Endothelial cell (in vitro differentiated cells): ENCODE measurements around the gene NUTF2. TPM values are rescaled to one million over a fixed set of nuclear protein-coding genes. Genes with fewer than 3 reads are reported as not detected.

ENCODE experiments used
- DNase-seq: peaks from one replicate; pipeline ENCODE4 v3.0.0; 2021; ENCODE audit warnings: low spot score
- H3K27ac Mint-ChIP-seq: one replicate; pipeline ENCODE4 v1.8.0; 2021; ENCODE audit warnings: mixed read lengths, inconsistent platforms; ENCODE audit not compliant: unreplicated experiment
- H3K27me3 Mint-ChIP-seq: one replicate; pipeline ENCODE4 v1.8.0; 2021; ENCODE audit warnings: mild to moderate bottlenecking, moderate library complexity, mixed read lengths, inconsistent platforms; ENCODE audit not compliant: unreplicated experiment
- H3K36me3 Mint-ChIP-seq: one replicate; pipeline ENCODE4 v1.8.0; 2021; ENCODE audit warnings: mild to moderate bottlenecking, low read depth, mixed read lengths, inconsistent platforms; ENCODE audit not compliant: unreplicated experiment
- H3K4me1 Mint-ChIP-seq: one replicate; pipeline ENCODE4 v1.8.0; 2021; ENCODE audit warnings: mild to moderate bottlenecking, mixed read lengths, inconsistent platforms; ENCODE audit not compliant: unreplicated experiment
- H3K4me3 Mint-ChIP-seq: one replicate; pipeline ENCODE4 v1.8.0; 2021; ENCODE audit warnings: mild to moderate bottlenecking, mixed read lengths, inconsistent platforms; ENCODE audit not compliant: unreplicated experiment
- H3K9me3 Mint-ChIP-seq: one replicate; pipeline ENCODE4 v1.8.0; 2021; ENCODE audit warnings: mixed read lengths, inconsistent platforms; ENCODE audit not compliant: unreplicated experiment
- CTCF ChIP-seq: fragments of 200-600 bp; sonication (generic); IDR thresholded peaks from one replicate; pipeline ENCODE4 v1.5.0; 2021; ENCODE audit warnings: antibody characterized with exemption; ENCODE audit not compliant: unreplicated experiment
- total RNA-seq: library from RNA; stranded (reverse); fragmentation: NEBNext Ultra II Directional; extraction: Animal tissue kit (Norgen Biotek cat#: 25700); gene quantifications from one replicate; pipeline ENCODE4 v1.2.1, GENCODE V29; 2021; ENCODE audit not compliant: unreplicated experiment

Gene NUTF2
- total RNA-seq, 1 donor from 2014 or later = 217 TPM

- Mint-ChIP-seq H3K27ac (no peak overlapping the region), H3K9me3 (no peaks in the 10 kb centered on the region), H3K36me3 (peaks cover 19% of the 10 kb centered on the region), H3K27me3 (peaks cover 13% of the 10 kb centered on the region), H3K4me1 (no peaks in the 10 kb centered on the region), H3K4me3 (peak overlapping the region; percentile 49)
- no peak for TF ChIP-seq CTCF
- no peak for DNase-seq
Observed at GRCh38 chr16:67825119-67825518, 21.6 kb upstream of the NUTF2 start.

GRCh38 chr16:67825906-67826305 lies 20.8 kb upstream of the NUTF2 start:
- Mint-ChIP-seq H3K9me3 (no peaks in the 10 kb centered on the region), H3K36me3 (peaks cover 24% of the 10 kb centered on the region), H3K4me3 (no peak overlapping the region), H3K27ac (no peak overlapping the region), H3K4me1 (no peaks in the 10 kb centered on the region), H3K27me3 (peaks cover 13% of the 10 kb centered on the region)
- TF ChIP-seq CTCF = no peak
- DNase-seq = no peak

- no peak for TF ChIP-seq CTCF
- no peaks in the 10 kb centered on the region for H3K9me3 Mint-ChIP-seq
- H3K36me3 Mint-ChIP-seq = peaks cover 26% of the 10 kb centered on the region
- no peak for DNase-seq
- no peak overlapping the region for H3K4me3 Mint-ChIP-seq
- peaks cover 12% of the 10 kb centered on the region for H3K27me3 Mint-ChIP-seq
- H3K27ac Mint-ChIP-seq = peak overlapping the region; percentile 77
- H3K4me1 Mint-ChIP-seq = peaks cover 18% of the 10 kb centered on the region
Observed at GRCh38 chr16:67828651-67829050, 18.1 kb upstream of the NUTF2 start.

- Mint-ChIP-seq H3K9me3 (no peaks in the 10 kb centered on the region), H3K36me3 (peaks cover 14% of the 10 kb centered on the region), H3K27me3 (peaks cover 10% of the 10 kb centered on the region), H3K4me3 (peak overlapping the region; percentile 90), H3K4me1 (peaks cover 18% of the 10 kb centered on the region), H3K27ac (peak overlapping the region; percentile 13)
- TF ChIP-seq CTCF = no peak
- no peak for DNase-seq
Observed at GRCh38 chr16:67833030-67833414, 13.7 kb upstream of the NUTF2 start.

- peaks cover 18% of the 10 kb centered on the region for H3K4me1 Mint-ChIP-seq
- H3K4me3 Mint-ChIP-seq = peak overlapping the region; percentile 90
- H3K36me3 Mint-ChIP-seq = peaks cover 14% of the 10 kb centered on the region
- DNase-seq = peak; percentile 93
- H3K27ac Mint-ChIP-seq = peak overlapping the region; percentile 57
- H3K27me3 Mint-ChIP-seq = peaks cover 10% of the 10 kb centered on the region
- H3K9me3 Mint-ChIP-seq = no peaks in the 10 kb centered on the region
- TF ChIP-seq CTCF = no peak
Observed at GRCh38 chr16:67833415-67834241, 13.1 kb upstream of the NUTF2 start.
